Posterior cingulate gyrus (tissue), 11 donors: ENCODE measurements around the gene FBXO31.
A peak's percentile ranks its signal among the peaks of the same experiment; 100 is the strongest.
"Not testable (repeated sequence)": the region's sequence is repeated elsewhere in the genome, so short reads cannot be mapped to it uniquely, and the experiment has no call there.

Experiments
- DNase-seq, 10 donors: peaks; one replicate each; pipeline versions ENCODE4 v3.0.0 to v3.0.0-alpha.2; 2020 to 2021; ENCODE audit warnings: mixed read lengths in 3 of 10
- intact Hi-C: fragments of 100-400 bp; cut with DNase I; formaldehyde crosslinking; loops from one replicate; pipeline ENCODE4 v1.15.1; 2023

Gene FBXO31

GRCh38 chr16:87389914-87390313 is 6.3 kb upstream of the FBXO31 start:
- peak in 1 of 10 donors; percentile 26 for DNase-seq
- intact Hi-C loops = loop anchor here (5.0 to 10.0 kb wide), 3 partner anchors 102 to 835 kb away; partner anchors contain the start of genes KLHDC4, MTHFSD and ZCCHC14

DNA sequence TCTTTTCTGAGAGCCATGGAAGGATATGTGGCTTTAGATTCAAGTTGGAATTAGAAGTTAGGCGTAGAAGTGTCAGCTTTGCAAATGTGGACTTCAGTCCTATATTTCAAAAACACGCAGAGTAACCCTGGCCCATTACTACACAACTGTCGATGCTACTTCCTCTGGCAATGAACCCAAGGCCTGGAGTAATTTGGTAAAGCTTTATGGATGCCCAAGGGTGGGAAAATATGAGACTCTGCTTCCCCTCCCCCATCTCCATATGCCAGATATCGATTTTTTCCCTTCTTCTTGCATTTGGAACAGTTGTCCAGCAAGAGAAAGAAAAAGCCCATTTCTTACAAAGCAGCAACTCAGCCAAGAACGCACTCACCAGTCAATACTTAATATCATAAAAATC is 5.7 kb upstream of the FBXO31 start:
- peak in 1 of 10 donors; percentile 22 for DNase-seq
- intact Hi-C loops = loop anchor here (10.0 kb wide), 1 partner anchor 834 kb away; the partner anchor contains the start of gene MTHFSD

DNA sequence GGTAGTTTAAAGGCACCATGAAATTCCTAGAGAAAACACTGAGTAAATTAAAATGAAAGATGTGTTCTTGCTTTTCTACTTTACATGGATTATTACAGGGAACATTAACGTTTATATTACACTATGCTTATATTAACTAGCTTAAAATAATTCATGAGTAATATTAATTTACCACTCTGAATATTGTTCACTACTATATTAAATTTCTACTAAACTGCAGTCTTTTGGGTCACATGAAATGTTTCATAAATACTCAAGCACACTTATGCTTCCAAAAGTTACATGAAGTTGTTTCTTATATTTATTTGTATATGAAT is 5.2 kb upstream of the FBXO31 start:
- no peak for DNase-seq
- intact Hi-C loops = loop anchor here (10.0 kb wide), 1 partner anchor 834 kb away; the partner anchor contains the start of gene MTHFSD

DNA sequence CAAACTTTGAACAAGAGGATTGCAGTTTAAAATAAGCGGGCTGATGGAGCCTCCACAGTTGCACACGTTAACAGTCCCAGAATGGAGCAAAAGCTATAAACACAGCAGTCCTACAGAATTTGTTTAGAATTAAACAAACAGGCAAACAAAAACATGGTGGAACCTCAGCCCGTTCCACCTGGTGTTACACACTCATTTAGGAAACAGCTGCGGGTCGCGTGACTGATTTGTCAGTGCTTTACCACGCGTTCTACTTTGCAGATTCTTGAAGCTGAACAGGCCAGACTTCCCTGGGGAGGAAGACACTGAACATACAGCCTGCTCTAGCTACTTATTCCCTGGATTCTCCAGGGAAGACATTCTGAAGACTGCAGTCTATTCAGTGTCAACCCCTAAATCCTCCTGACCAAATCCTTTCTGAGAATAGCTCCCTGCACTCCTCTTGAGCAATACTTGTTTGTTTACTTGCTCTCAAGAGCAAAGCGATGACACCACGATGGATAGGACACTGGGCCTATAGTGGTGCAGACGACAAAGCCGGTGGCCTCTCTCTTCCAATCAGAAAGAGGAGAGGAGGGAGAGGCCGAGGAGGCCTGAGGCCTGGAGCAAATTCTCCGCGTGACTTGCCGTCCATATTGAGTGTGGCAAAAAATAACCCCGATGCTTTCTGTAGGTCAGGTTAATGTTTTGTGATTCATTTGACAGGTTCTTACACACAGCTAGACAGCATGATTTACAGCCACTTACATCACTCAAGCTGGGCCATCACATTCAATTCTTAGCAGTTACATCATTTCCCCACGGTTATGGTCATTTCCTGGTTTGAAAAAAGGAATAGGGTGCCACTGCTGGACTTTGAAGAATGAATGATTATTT is 4.6 kb upstream of the FBXO31 start:
- intact Hi-C loops = loop anchor here (10.0 kb wide), 1 partner anchor 833 kb away; the partner anchor contains the start of gene MTHFSD
- DNase-seq = peak; percentile 83 to 99 (median 92)

DNA sequence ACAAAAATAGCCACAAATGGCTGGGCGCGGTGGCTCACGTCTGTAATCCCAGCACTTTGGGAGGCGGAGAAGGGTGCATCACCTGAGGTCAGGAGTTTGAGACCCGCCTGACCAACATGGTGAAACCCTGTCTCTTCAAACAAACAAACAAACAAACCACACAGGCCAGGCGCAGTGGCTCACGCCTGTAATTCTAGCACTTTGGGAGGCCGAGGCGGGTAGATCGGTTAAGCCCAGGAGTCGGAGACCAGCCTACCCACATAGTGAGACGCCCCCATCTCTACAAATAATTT is 1.2 kb upstream of the FBXO31 start:
- intact Hi-C loops = loop anchor here (5.0 to 10.0 kb wide), 2 partner anchors 63 to 830 kb away; partner anchors contain the start of gene MTHFSD
- peak in 1 of 10 donors; percentile 44 for DNase-seq

DNA sequence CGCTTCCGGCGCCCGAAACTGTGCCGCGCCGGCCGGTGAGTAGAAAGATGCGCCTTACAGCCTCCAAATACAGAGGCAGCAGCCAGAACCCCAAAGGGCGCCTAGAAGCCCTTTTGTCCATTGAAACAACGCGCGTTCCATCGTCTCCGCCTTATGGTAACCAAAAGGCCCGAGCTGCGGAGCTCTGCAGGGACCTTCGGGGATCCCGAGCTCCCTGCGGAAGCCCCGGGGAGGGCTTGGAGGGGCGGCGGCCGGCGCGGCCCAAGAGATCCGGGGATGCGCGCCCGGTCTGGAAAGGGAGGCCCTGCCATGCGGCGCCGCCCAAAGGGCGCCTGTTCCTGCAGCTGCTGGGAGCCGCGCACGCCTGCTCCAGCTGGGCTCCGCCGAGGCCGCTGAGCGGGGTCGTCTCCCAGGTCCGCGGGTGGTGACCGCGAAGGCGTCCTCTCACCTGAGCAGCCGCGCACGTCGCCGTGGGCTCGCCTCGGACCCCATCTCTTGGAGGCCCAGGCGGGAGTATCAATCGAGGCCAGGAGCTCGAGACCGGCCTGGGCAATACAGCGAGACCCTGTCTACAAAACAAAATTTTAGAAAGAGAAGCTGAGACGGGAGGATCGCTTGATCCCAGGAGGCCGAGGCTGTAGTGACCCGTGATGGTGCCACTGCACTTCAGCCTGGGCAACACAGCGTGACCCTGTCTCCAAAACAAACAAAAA is 742 bp upstream of the FBXO31 start:
- intact Hi-C loops = loop anchor here (5.0 to 10.0 kb wide), 2 partner anchors 62 to 830 kb away; partner anchors contain the start of gene MTHFSD
- DNase-seq = peak in 6 of 10 donors; percentile 37 to 94 (median 76)

DNA sequence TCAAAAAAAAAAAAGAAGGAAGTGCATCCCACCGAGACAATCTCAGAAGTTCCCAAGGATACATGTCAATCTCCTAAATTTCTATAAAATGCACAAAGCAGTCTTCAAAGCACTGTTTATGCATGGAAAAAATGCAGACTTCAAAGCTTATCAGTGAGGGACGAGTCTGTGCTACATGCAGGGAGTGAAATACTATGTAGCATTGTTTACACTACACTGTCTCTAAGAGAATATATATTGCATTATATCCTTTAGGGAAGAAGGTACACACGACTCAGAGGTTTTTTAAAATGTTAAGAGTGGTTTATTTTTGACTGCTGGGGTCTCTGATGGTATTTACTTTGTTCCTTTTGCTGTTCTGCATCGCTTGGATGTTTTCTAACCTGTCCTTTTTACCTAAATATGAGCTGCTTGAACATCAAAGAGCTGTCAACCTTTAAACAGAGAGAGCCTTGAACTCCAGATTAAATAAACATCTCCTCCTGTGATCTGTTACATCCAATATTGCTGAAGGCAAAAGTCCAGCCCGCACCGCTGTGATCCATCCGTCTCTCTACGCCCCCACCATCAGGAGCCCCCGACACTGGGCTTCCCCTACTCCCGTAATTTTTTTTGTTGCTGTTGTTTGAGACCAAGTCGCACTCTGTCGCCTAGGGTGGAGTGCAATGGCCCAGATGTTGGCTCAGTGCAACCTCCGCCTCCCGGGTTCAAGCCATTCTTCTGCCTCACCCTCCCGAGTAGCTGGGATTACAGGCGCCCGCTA is 1.4 kb downstream of the FBXO31 start:
- DNase-seq = peak in 1 of 10 donors; percentile 80
- intact Hi-C loops = loop anchor here (5.0 to 10.0 kb wide), 2 partner anchors 60 to 827 kb away; partner anchors contain the start of gene MTHFSD

DNA sequence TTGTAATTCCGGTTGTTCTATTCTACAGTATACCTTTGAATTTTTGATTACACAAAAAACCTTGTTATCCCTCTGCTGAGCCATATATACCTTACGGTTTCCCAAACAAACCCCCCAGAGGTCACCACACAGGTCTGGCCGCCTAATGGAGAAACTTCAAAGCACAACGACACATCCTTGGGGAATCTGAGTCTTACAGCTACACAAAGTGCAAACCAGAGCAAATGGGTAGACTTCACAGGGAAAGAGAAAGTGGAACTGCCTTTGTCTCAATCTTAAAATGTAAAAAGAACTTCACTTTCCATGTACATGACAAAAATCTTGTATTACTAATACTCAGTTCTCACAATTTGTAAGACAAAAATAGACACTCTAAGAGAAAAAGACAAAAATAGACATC is 2.7 kb downstream of the FBXO31 start:
- intact Hi-C loops = loop anchor here (5.0 to 10.0 kb wide), 2 partner anchors 59 to 826 kb away; partner anchors contain the start of gene MTHFSD
- DNase-seq = no peak

DNA sequence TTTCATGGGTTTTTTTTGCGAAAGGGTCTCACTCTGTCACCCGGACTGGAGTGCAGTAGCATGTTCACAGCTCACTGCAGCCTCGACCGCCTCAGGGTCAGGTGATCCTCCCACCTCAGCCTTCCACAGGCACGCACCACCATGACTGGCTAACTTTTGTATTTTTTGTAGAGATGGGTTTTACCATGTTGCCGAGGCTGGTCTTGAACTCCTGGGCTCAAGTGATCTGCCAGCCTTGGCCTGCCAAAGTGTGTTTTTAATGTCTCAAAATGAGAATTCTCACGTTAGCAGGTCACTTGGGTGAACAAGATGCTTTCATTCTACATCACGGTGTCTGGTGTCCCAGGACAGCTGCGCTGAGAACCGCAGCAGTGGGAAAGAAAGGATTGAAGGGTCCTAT is 3.2 kb downstream of the FBXO31 start:
- intact Hi-C loops = loop anchor here (5.0 to 10.0 kb wide), 2 partner anchors 58 to 826 kb away; partner anchors contain the start of gene MTHFSD
- peak in 1 of 10 donors; percentile 80 for DNase-seq

- intact Hi-C loops, DNase-seq: not testable (repeated sequence)
Measured at GRCh38 chr16:87379312-87379752, 4.2 kb downstream of the FBXO31 start.

- intact Hi-C loops = no loop called here
- peak in 2 of 10 donors; percentile 20 to 43 for DNase-seq
Measured at GRCh38 chr16:87376660-87377059, 6.9 kb downstream of the FBXO31 start.

DNA sequence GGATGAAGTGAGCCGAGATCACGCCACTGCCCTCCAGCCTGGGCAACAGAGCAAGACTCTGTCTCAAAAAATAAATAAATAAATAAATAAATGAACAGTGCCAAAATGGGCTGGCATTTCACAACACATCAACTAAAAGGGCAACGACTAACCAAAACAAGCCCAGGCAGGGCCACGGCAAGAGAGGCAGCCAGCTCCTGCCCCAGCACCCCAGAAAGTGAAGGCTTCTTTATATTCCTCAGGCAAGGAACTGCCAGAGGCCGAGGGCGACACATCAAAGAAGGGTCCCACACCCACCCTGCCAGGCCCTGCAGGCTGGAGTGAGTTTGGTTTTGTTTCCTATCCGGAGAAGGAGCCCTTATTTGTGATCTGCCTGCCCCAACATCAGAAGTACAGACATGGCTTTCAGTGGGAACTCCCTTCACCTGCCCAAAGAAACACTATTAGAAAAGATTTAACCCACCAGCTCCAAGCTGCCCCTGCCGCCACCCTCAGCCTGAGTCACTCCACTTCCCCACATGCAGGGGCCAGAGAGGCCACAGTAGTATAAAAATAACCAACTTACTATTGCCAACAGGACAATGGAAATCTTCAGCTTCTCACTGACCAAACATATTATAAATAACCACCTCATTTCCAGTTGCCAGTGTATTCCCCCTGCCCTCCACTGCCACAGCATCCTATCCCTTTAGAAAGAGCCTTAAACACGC is 8.0 kb downstream of the FBXO31 start:
- DNase-seq = peak in 2 of 10 donors; percentile 52 to 60

GRCh38 chr16:87374313-87374712 is 9.3 kb downstream of the FBXO31 start:
- peak in 2 of 10 donors; percentile 20 to 62 for DNase-seq
- intact Hi-C loops = no loop called here

More for the DNA sequence above, 8.0 kb downstream of the FBXO31 start:
- intact Hi-C loops = no loop called here

GRCh38 chr16:87372305-87372704 is 11.3 kb downstream of the FBXO31 start:
- DNase-seq = peak in 3 of 10 donors; percentile 7 to 63 (median 39)
- intact Hi-C loops = no loop called here

GRCh38 chr16:87371261-87371866 is 12.2 kb downstream of the FBXO31 start:
- intact Hi-C loops = no loop called here
- DNase-seq = peak in 3 of 10 donors; percentile 50 to 58 (median 54)

DNA sequence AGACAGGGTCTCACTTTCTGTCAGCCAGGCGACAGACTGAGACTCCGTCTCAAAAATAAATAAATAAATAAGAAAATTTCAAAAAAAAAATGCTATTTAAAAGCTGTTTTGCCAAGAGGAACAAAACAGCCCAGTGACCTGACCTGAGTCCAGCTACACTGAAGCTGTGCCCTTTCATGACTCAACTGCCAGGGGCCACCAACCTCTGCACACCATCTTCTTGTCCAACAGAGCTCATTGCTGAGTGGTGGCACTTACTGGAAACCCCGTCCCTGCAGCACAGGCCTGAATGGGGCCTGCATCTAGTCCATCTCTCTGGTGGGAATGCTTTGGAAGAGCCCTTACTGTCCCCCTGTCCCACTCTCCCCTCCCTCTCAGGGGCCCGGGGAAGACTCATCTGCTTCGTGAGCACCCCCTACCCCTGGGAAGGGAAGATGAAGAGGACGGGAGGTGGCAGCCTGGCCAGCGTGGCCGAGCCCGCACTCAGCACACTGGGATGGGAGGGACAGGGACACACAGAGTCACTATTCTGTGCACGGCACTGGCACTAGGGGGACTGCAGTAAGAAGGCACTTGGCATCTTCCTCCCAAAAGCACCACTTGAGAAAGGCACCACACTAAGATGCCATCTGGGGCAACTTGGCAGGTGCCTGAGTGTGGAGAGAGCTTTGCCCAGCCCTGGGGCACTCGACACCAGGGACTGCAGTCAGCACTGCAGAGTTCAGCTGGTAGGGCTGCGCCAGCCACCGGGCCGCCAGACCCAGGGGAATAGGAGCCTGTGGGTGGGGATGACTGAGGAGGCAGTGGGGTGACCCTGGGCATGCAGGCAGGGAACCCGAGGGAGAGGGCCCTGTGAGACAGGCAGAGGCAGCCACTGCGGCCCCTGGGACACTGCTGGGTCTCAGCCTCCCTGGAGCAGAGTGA is 13.5 kb downstream of the FBXO31 start:
- intact Hi-C loops = no loop called here
- peak in 3 of 10 donors; percentile 66 to 85 (median 82) for DNase-seq

- intact Hi-C loops = no loop called here
- DNase-seq = peak in 2 of 10 donors; percentile 23 to 47
Measured at GRCh38 chr16:87369117-87369765, 14.3 kb downstream of the FBXO31 start.
